Body of pancreas (tissue), 4 donors: ENCODE measurements around the gene C4orf46.

Experiments
- POLR2A ChIP-seq, 3 donors: fragments of 450-650 bp; IDR thresholded peaks; one replicate each; pipeline ENCODE4 v1.6.1; 2016; ENCODE audit warnings: antibody characterized with exemption in 3 of 3, mild to moderate bottlenecking in 2 of 3
- TF ChIP-seq, protein P1 (sequence below), 7 experiments: fragments of 450-650 bp in 4 of 7; fragments of 200-600 bp in 3 of 7; sonication (generic) in 3 of 7; IDR thresholded peaks; one replicate each; pipeline ENCODE4 v1.5.1; 2016 to 2019; ENCODE audit warnings: antibody characterized with exemption in 7 of 7

DNA sequence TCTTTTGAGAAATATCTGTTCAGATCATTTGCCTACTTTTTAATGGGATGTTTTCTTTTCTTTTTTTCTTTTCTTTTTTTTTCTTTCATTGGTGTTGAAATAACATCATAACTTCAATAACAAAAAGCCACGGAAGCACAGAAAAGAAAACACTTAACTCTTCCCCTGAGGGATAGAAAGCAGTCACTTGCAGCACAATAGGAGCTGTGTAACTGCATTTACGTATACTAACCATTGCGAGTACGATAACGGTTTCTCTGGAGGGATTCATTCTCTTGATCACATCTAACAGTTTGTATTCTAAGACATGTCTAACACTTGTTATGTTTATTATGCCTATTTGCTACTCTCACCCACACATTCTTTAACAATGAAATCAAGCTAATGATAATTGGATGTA is 27.3 kb downstream of the C4orf46 start:
- TF ChIP-seq, protein P1, sequence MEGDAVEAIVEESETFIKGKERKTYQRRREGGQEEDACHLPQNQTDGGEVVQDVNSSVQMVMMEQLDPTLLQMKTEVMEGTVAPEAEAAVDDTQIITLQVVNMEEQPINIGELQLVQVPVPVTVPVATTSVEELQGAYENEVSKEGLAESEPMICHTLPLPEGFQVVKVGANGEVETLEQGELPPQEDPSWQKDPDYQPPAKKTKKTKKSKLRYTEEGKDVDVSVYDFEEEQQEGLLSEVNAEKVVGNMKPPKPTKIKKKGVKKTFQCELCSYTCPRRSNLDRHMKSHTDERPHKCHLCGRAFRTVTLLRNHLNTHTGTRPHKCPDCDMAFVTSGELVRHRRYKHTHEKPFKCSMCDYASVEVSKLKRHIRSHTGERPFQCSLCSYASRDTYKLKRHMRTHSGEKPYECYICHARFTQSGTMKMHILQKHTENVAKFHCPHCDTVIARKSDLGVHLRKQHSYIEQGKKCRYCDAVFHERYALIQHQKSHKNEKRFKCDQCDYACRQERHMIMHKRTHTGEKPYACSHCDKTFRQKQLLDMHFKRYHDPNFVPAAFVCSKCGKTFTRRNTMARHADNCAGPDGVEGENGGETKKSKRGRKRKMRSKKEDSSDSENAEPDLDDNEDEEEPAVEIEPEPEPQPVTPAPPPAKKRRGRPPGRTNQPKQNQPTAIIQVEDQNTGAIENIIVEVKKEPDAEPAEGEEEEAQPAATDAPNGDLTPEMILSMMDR (IDR thresholded peaks at IDR 0.05), result no peak
- no peak for TF ChIP-seq POLR2A (IDR thresholded peaks at IDR 0.05)
